ENCODE data around the gene ARHGAP26.

GRCh38 chr5:143218517-143219170 lies 448.5 kb downstream of the ARHGAP26 start:
- no peak for TF ChIP-seq CTCF (optimal IDR thresholded peaks at IDR 0.05 in 1 of 3, IDR thresholded peaks at IDR 0.05 in 1 of 3, conservative IDR thresholded peaks at IDR 0.05 in 1 of 3; ENCODE audit: extremely low read depth in 1 of 3, insufficient read depth in 2 of 3, low read length in 3 of 3)
- TF ChIP-seq EZH2 (IDR thresholded peaks at IDR 0.05; ENCODE audit: low read length): no peak

All from keratinocyte (primary cell).